ENCODE measurements around the gene FBXL3.

DNA sequence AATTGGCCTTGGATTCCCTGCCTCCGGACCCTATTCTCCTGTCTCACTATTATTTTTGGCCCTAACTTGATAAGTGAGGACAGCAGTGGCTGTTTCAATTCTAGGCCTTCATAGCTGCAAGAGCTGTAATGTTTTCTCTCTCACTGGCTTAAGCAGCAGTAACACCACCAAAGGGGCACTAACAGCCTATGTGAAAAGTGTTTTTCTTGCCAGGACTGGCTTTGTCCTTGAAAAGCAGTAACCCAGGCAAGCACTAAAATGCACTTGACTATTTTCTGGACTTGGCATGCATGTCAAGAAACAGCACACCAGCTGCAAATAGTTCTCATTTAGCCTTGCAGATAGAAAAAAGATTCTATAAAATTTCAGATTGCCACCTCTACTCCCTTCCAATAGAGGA, 9.3 kb upstream of the FBXL3 start:
- TF ChIP-seq, protein P1, sequence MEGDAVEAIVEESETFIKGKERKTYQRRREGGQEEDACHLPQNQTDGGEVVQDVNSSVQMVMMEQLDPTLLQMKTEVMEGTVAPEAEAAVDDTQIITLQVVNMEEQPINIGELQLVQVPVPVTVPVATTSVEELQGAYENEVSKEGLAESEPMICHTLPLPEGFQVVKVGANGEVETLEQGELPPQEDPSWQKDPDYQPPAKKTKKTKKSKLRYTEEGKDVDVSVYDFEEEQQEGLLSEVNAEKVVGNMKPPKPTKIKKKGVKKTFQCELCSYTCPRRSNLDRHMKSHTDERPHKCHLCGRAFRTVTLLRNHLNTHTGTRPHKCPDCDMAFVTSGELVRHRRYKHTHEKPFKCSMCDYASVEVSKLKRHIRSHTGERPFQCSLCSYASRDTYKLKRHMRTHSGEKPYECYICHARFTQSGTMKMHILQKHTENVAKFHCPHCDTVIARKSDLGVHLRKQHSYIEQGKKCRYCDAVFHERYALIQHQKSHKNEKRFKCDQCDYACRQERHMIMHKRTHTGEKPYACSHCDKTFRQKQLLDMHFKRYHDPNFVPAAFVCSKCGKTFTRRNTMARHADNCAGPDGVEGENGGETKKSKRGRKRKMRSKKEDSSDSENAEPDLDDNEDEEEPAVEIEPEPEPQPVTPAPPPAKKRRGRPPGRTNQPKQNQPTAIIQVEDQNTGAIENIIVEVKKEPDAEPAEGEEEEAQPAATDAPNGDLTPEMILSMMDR (IDR thresholded peaks at IDR 0.05; ENCODE audit: low read depth, low read length, missing input control) = no peak
- TF ChIP-seq JUND (IDR thresholded peaks at IDR 0.05) (no peak), SP1 (IDR thresholded peaks at IDR 0.05) (no peak), RAD21 (IDR thresholded peaks at IDR 0.05) (no peak), GABPA (IDR thresholded peaks at IDR 0.05 in 1 of 2, conservative IDR thresholded peaks at IDR 0.05 in 1 of 2) (no peak), FOXA1 (IDR thresholded peaks at IDR 0.05) (no peak), YY1 (IDR thresholded peaks at IDR 0.05) (no peak), RXRA (IDR thresholded peaks at IDR 0.05) (no peak)
- TF ChIP-seq, protein P2, sequence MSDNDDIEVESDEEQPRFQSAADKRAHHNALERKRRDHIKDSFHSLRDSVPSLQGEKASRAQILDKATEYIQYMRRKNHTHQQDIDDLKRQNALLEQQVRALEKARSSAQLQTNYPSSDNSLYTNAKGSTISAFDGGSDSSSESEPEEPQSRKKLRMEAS (IDR thresholded peaks at IDR 0.05) = no peak
- TF ChIP-seq, protein P3, sequence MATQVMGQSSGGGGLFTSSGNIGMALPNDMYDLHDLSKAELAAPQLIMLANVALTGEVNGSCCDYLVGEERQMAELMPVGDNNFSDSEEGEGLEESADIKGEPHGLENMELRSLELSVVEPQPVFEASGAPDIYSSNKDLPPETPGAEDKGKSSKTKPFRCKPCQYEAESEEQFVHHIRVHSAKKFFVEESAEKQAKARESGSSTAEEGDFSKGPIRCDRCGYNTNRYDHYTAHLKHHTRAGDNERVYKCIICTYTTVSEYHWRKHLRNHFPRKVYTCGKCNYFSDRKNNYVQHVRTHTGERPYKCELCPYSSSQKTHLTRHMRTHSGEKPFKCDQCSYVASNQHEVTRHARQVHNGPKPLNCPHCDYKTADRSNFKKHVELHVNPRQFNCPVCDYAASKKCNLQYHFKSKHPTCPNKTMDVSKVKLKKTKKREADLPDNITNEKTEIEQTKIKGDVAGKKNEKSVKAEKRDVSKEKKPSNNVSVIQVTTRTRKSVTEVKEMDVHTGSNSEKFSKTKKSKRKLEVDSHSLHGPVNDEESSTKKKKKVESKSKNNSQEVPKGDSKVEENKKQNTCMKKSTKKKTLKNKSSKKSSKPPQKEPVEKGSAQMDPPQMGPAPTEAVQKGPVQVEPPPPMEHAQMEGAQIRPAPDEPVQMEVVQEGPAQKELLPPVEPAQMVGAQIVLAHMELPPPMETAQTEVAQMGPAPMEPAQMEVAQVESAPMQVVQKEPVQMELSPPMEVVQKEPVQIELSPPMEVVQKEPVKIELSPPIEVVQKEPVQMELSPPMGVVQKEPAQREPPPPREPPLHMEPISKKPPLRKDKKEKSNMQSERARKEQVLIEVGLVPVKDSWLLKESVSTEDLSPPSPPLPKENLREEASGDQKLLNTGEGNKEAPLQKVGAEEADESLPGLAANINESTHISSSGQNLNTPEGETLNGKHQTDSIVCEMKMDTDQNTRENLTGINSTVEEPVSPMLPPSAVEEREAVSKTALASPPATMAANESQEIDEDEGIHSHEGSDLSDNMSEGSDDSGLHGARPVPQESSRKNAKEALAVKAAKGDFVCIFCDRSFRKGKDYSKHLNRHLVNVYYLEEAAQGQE (IDR thresholded peaks at IDR 0.05) = no peak
- TF ChIP-seq, protein P4, sequence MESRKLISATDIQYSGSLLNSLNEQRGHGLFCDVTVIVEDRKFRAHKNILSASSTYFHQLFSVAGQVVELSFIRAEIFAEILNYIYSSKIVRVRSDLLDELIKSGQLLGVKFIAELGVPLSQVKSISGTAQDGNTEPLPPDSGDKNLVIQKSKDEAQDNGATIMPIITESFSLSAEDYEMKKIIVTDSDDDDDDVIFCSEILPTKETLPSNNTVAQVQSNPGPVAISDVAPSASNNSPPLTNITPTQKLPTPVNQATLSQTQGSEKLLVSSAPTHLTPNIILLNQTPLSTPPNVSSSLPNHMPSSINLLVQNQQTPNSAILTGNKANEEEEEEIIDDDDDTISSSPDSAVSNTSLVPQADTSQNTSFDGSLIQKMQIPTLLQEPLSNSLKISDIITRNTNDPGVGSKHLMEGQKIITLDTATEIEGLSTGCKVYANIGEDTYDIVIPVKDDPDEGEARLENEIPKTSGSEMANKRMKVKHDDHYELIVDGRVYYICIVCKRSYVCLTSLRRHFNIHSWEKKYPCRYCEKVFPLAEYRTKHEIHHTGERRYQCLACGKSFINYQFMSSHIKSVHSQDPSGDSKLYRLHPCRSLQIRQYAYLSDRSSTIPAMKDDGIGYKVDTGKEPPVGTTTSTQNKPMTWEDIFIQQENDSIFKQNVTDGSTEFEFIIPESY (IDR thresholded peaks at IDR 0.05) = no peak
- TF ChIP-seq, protein P5, sequence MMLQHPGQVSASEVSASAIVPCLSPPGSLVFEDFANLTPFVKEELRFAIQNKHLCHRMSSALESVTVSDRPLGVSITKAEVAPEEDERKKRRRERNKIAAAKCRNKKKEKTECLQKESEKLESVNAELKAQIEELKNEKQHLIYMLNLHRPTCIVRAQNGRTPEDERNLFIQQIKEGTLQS (IDR thresholded peaks at IDR 0.05) = no peak

All from liver (tissue), 3 donors.